ENCODE results near the gene TTC6.

DNA sequence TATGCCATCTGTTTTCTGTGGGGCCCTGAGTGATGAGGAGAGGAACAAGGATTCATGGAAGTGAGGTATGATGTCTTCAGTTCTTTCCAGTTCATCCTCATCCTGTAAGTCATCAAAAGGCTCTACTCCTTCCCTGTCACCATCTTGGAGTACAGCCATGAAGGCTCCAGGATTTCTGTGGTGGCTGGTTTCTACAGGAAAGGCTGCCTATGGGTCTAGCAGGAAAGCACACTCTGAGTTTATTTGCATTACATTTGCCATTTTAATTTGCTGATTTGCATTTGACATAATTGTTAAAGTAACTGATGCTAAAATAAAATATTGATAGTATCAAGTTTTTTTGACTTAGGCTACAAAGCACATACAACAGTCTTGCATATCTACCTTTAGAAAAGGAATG is 11.2 kb downstream of the TTC6 start:
- TF ChIP-seq POLR2A (IDR thresholded peaks at IDR 0.05; ENCODE audit: low read depth, low read length) (no peak), TAF1 (IDR thresholded peaks at IDR 0.05; ENCODE audit: borderline replicate concordance, low read depth, low read length) (no peak)

Measured in GM12892 (cell line).